ENCODE results near the gene FES. TPM values are rescaled to one million over a fixed set of nuclear protein-coding genes. Genes with fewer than 3 reads are reported as not detected.
"Not testable (repeated sequence)": the region's sequence is repeated elsewhere in the genome, so short reads cannot be mapped to it uniquely, and the experiment has no call there.

Gene FES
- total RNA-seq, 1 donor from 2014 or later, result 16.2 TPM

- intact Hi-C loops (cut with DNase I), result no loop called here
- DNase-seq (ENCODE audit: low spot score), result no peak
Observed at GRCh38 chr15:90915216-90915807, 31.0 kb downstream of the FES start.

GRCh38 chr15:90915808-90916440 lies 31.6 kb downstream of the FES start:
- peak; percentile 93 for DNase-seq (ENCODE audit: low spot score)

GRCh38 chr15:90916461-90916860 lies 32.2 kb downstream of the FES start:
- intact Hi-C loops (cut with DNase I), result no loop called here

More at GRCh38 chr15:90915808-90916440, 31.6 kb downstream of the FES start:
- intact Hi-C loops (cut with DNase I), result no loop called here

GRCh38 chr15:90917569-90917968 lies 33.3 kb downstream of the FES start:
- intact Hi-C loops (cut with DNase I), result no loop called here

More at GRCh38 chr15:90916461-90916860, 32.2 kb downstream of the FES start:
- DNase-seq (ENCODE audit: low spot score), result no peak

GRCh38 chr15:90918034-90918788 lies 33.9 kb downstream of the FES start:
- DNase-seq (ENCODE audit: low spot score), result no peak
- intact Hi-C loops (cut with DNase I), result no loop called here

More at GRCh38 chr15:90917569-90917968, 33.3 kb downstream of the FES start:
- DNase-seq (ENCODE audit: low spot score), result no peak

GRCh38 chr15:90918835-90919234 lies 34.5 kb downstream of the FES start:
- intact Hi-C loops (cut with DNase I), result no loop called here
- DNase-seq (ENCODE audit: low spot score), result no peak

- intact Hi-C loops (cut with DNase I), result no loop called here
- DNase-seq (ENCODE audit: low spot score), result no peak
Observed at GRCh38 chr15:90921887-90922286, 37.6 kb downstream of the FES start.

GRCh38 chr15:90922712-90923322 lies 38.5 kb downstream of the FES start:
- DNase-seq (ENCODE audit: low spot score); intact Hi-C loops (cut with DNase I): not testable (repeated sequence)

- intact Hi-C loops (cut with DNase I), result no loop called here
- no peak for DNase-seq (ENCODE audit: low spot score)
Observed at GRCh38 chr15:90924375-90924774, 40.1 kb downstream of the FES start.

- intact Hi-C loops (cut with DNase I); DNase-seq (ENCODE audit: low spot score): not testable (repeated sequence)
Observed at GRCh38 chr15:90926766-90927165, 42.5 kb downstream of the FES start.

GRCh38 chr15:90928106-90928505 lies 43.8 kb downstream of the FES start:
- DNase-seq (ENCODE audit: low spot score); intact Hi-C loops (cut with DNase I): not testable (repeated sequence)

- intact Hi-C loops (cut with DNase I), result loop anchor here (5.0 kb wide), 1 partner anchor 282 kb away; no protein-coding TSS in a partner anchor
- DNase-seq (ENCODE audit: low spot score), result no peak
Observed at GRCh38 chr15:90929246-90930019, 45.1 kb downstream of the FES start.

GRCh38 chr15:90930861-90931574 lies 46.7 kb downstream of the FES start:
- DNase-seq (ENCODE audit: low spot score), result no peak
- intact Hi-C loops (cut with DNase I), result loop anchor here (5.0 kb wide), 1 partner anchor 284 kb away; no protein-coding TSS in a partner anchor

- no peak for DNase-seq (ENCODE audit: low spot score)
- intact Hi-C loops (cut with DNase I), result loop anchor here (5.0 kb wide), 1 partner anchor 284 kb away; no protein-coding TSS in a partner anchor
Observed at GRCh38 chr15:90931575-90931827, 47.2 kb downstream of the FES start.

GRCh38 chr15:90931828-90932659 lies 47.7 kb downstream of the FES start, which contains the start of gene HDDC3:
Gene HDDC3 (minus strand): TSS chr15:90932549. CDS start chr15:90932540, 9 bp downstream.
- intact Hi-C loops (cut with DNase I), result loop anchor here (1.0 to 5.0 kb wide), 2 partner anchors 30 to 285 kb away; no protein-coding TSS in a partner anchor
- peak; percentile 97 for DNase-seq (ENCODE audit: low spot score)

- no peak for DNase-seq (ENCODE audit: low spot score)
- intact Hi-C loops (cut with DNase I), result loop anchor here (1.0 to 5.0 kb wide), 2 partner anchors 30 to 285 kb away; no protein-coding TSS in a partner anchor
Observed at GRCh38 chr15:90932660-90932991, 48.3 kb downstream of the FES start.

GRCh38 chr15:90933301-90933700 lies 49.0 kb downstream of the FES start:
- intact Hi-C loops (cut with DNase I), result loop anchor here (5.0 kb wide), 1 partner anchor 286 kb away; no protein-coding TSS in a partner anchor
- DNase-seq (ENCODE audit: low spot score), result no peak
